GM21381 (cell line): ENCODE data around the gene ARID4B.
"Not testable (repeated sequence)": the region's sequence is repeated elsewhere in the genome, so short reads cannot be mapped to it uniquely, and the experiment has no call there.

ENCODE experiments used
- ATAC-seq: cut with Tn5 transposase; IDR thresholded peaks from one replicate; pipeline ENCODE4 v1.9.1; 2021; ENCODE audit warnings: mild to moderate bottlenecking, moderate library complexity; ENCODE audit not compliant: unreplicated experiment

ARID4B gene

DNA sequence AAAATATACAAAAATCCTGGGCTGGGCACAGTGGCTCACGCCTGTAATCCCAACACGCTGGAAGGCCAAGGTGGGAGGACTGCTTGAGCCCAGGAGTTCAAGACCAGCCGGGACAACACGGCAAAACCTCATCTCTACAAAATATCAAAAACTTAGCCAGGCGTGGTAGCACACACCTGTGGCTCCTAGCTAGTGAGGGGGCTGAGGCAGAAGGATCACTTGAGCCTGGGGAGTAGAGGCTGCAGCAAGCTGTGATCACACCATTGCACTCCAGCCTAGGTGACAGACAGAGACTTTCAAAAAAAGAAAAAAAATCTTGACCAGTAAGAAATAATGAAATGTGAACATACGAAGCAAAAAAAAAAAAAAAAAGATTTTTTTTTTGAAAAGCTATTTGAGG is 52.1 kb downstream of the ARID4B start:
- no peak for ATAC-seq

DNA sequence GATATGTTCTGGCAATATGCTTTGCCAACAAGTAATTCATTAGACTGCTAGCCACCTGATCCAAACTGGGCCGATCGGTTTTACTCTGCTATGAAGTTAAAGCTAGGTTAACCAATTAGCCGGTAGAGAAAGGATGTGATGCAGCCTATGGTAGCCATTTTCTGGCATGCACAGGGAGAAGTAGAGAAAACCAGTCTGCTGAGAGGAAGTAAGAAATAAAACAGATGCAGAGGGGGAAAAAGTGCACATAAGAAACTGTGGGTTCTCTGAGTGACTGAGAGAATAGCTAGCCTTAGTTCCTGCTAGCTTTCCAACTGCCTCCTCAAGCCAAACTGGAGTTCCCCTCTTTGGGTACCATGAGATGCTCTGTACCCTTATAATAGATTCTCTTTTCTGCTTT is 52.8 kb downstream of the ARID4B start:
- ATAC-seq = no peak

DNA sequence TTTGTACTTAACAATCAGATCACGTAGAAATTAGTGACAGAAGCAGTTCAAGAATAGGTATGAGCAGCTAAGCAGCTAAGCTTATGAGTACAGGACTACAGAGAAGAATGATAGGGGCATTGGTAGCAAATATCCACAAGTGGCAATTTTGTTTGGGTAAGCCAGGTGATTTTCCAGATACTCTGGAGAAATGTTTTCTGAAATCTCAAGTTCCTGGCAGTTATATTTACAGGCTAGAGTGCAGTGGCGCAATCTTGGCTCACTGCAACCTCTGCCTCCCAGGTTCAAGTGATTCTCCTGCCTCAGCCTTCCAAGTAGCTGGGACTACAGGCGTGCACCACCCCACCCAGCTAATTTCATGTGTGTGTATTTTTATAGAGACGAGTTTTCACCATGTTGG is 55.1 kb downstream of the ARID4B start:
- no peak for ATAC-seq

DNA sequence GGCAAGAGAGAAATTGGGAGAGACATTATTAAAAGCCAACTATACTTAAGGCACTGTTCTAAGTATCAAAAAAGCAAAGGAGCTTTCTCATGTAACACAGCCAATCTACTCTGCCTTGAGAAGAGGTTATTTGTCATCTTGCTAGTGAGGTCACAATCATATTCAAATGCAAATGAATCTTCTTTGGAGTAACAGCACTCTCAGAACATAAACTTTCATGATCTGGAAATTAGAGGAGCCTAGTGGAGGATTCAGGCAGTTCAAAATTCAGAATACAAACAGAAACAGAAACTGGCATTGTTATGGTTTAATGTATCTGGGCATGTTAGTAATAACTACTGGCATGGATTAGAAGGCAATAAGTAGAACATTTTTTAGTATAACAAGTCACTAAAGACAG is 57.4 kb downstream of the ARID4B start:
- no peak for ATAC-seq

DNA sequence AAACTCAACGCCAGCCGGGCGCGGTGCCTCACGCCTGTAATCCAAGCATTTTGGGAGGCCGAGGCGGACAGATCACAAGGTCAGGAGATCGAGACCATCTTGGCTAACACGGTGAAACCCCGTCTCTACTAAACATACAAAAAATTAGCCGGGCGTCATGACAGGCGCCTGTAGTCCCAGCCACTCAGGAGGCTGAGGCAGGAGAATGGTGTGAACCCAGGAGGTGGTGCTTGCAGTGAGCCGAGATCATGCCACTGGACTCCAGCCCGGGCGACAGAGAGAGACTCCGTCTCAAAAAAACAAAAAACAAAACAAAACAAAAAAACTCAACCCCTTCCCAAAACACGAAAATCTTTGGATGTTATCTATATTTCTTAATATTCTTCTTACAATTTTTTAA is 58.0 kb downstream of the ARID4B start:
- ATAC-seq = not testable (repeated sequence)

DNA sequence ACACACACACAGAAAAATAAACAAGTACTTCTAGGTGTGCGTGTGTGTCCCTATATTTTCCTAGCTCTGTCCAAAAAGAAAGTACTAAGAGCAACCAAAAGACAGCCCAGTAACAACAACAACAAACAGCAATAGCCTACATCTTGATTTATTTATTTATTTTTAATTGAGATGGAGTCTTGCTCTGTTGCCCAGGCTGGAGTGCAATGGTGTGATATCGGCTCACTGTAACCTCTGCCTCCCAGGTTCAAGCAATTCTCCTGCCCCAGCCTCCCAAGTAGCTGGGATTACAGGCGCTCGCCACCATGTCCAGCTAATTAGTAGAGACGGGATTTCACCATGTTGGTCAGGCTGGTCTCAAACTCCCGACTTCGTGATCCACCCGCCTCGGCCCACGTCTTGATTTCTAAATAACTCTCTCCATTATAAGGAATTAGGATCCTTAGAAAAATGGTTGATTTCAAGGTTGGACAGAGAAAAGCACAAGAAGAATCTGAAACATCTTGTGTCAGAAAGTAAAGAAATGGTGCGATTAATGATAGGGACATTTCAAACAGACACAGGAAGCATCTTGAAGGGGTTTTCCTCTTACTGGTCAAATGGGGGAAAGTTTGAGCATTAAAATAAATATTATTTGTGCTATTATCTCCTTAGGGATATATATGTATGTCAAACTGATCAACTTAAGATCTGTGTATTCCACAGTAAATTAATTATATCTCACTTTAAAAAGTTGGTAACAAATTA is 59.4 kb downstream of the ARID4B start:
- no peak for ATAC-seq

DNA sequence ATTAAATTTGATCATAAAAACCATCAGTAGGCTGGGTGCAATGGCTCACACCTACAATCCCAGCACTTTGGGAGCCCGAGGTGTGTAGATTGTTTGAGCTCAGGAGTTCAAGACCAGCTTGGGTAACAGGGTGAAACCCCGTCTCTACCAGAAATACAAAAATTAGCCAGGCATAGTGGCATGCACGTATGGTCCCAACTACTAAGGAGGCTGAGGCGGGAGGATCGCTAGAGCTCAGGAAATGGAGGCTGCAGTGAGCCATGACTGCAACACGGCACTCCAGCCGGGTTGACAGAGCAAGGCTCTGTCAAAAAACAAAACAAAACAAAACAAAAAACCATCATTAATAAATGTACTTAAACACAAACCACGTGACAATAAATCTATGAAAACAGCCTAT is 61.0 kb downstream of the ARID4B start:
- ATAC-seq = no peak

DNA sequence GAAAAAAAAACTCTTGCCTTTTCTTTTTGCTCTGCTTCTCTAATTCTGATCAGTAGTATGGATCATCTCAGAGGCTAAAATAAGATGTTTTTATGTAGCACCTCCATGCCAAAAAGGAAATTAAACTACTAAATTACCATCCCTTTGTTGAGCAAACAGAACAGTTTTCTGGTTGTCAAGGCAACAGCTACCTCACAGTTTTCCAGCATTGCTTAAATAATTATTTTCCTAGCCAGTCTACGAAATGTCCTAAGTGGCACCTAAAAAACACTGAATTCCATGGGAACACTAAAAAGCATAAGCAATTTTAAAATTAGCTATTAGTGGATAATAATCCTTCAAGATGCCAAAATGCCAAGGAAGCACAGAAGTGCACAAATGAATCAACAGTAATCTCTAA is 61.7 kb downstream of the ARID4B start:
- no peak for ATAC-seq

DNA sequence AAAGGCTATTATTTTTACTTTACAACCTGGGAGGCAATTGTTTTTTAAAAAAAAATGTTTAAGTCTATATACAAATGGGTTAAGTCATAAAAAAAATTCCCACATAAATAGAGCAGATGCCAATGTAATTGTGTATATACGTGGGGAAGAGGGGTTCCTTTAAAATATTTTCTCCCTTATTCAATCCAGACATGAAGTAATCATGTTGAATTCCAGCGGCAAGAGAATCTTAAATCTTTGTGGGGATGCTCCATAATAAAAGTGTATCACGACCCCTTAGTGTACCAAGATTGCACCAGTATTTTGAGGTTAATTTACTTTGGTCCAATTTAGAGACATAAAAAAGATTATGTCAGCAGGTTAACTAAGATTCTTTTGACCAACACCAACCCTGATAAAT is 62.1 kb downstream of the ARID4B start:
- ATAC-seq = no peak

DNA sequence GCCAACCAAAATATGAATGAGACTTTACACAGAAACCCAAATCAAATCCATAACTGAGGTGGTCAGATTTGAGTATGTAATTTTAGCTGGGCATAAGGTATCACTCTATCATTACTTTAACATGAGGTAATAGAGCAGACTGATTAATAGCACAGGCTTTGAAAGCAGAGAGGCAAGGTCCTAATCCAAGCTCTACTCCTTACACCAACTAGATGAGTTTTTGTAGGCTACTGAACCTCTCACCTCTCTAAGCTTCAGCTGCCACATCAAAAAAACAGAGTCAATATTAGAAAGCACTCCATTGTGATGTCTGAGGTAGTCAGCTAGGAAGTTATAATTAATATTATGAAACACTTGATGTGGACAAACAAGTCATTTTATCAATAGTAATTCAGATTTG is 63.7 kb downstream of the ARID4B start:
- no peak for ATAC-seq

DNA sequence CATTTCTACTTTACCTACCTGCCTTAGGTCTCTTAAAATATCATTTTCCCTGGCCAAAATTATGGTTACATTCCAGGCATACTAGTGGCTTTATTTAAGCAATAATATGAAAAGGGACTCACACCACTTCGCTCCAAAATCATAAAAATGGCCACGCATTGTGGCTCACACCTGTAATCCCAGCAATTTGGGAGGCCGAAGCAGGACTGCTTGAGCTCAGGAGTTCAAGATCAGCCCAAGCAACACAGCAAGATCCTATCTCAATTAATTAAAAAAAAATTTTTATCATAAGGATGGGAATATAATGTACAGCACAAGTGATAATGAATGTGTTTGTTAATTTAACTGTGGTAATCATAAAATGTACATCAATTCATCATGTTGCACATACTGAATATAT is 65.4 kb downstream of the ARID4B start:
- ATAC-seq = no peak

DNA sequence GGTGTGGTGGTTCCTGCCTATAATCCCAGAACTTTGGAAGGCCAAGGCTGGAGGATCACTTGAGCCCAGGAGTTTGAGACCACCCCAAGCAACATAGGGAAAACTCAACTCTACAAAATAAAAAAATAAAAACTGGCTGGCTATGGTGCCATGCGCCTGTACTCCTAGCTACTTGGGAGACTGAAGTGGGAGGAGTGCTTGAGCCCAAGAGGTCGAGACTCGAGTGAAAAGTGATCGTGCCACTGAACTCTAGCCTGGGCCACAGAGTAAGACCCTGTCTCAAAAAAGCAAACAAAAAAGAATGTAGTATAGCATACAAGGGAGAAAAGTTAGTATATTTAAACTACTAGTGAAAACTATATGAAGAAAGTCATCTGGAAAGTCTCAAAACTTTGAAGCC is 66.7 kb downstream of the ARID4B start:
- ATAC-seq = no peak

DNA sequence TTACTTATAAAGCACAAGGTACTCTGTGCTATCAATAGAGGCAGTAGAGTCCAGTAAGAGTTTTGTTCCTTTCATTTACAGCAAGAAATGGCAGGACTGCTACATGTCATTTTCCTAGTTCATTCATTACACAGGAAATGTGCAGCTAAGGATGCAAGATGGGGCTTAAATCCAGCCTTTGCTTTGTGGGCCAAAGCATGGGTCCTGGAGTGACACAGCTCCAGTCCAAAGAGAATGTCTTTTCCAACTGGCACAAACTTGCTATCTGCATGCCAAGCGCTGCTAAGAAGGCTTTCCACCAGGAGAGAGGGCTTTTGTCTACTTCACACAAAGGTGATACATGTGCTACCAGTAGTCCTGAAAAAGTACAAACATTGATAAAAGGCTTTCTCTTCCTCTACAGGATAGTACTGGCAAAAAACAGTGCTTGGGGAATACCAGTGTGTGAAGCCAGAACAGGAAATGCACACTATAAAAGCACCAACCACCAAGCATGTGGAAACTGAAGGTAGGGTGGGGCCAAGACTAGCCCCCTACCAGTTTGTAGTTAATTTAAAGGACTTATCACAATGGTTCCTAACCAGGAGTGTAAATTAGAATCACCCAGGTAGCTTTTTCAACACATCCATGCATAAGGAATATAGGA is 68.7 kb downstream of the ARID4B start:
- no peak for ATAC-seq

DNA sequence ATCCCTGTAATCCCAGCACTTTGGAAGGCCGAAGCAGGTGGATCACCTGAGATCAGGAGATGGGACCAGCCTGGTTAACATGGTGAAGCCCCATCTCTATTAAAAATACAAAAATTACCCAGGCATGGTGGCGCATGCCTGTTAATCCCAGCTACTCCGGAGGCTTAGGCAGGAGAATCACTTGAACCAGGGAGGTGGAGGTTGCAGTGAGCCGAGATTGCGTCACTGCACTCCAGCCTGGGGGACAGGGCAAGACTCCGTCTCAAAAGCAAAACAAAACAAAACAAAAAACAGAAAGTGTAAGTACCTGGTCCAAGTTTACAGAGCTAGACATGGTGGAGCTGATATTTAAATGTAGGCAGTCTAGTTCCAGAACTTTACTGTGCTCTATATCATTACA is 69.9 kb downstream of the ARID4B start:
- ATAC-seq = not testable (repeated sequence)

DNA sequence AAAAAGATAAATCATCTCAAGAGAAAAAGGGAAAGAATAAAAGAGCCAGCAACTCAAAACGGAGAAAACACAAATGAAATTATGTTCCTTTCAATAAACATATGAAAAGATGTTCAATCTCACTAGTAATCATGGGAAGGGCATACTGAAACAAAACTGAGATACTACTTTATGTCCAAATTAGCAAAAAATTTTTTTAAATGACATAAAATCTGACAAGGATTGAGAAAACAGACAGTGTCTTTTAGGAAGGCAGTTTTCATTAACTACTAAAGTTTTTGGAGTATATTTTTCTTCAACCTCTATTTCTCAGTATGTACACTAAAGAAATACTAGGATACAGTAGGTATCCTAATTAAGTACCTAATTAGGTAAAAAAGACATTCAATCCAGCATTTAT is 73.3 kb downstream of the ARID4B start:
- no peak for ATAC-seq

DNA sequence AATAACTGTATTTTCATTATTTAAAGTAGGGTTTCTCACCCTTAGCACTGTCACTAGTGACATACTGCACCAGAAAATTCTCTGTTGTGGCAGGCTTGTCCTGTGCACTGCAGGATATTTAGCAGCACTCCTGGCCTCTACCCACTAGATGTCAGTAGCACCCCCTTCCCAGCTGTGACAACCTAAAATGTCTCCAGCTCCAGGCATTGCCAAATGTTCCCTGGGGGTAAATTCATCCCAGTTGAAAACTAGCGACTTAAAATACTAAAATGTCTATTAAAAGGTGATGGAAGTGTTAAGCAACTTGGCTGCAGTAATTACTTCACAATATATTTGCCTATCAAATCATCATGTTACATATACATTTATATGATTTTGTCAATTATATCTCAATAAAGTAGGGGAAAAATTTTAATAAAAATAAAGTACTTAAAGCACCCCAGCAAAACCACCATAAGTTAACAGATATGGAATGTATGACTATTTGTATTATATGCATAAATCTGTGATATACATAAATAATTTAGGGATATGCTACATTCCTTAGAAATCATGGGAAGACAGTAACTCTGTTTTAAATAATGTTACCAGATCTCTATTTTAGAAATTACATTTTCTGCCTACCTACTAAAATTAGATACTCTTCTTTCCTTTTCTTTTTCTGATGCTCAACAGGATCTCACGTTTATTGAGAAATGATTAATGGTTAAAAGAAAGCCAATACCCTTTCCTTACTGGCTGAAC is 74.6 kb downstream of the ARID4B start:
- ATAC-seq = peak; percentile 72

DNA sequence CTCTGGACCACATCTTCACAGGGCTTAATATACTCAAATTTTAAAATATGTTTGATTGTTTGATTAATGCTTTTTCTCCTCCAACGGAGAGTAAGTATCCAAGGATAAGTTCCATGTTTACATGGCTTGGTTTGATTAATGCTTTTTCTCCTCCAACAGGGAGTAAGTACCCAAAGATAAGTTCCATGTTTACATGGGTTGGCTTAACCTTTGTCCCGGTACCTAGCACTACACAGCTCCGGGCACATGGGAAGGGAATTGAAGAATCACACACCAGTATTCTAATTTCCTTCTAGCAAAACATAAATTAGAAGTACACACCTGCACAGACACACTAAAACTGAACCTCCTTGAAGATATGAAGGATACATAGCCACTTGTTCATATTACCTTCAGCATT is 77.5 kb downstream of the ARID4B start:
- no peak for ATAC-seq

DNA sequence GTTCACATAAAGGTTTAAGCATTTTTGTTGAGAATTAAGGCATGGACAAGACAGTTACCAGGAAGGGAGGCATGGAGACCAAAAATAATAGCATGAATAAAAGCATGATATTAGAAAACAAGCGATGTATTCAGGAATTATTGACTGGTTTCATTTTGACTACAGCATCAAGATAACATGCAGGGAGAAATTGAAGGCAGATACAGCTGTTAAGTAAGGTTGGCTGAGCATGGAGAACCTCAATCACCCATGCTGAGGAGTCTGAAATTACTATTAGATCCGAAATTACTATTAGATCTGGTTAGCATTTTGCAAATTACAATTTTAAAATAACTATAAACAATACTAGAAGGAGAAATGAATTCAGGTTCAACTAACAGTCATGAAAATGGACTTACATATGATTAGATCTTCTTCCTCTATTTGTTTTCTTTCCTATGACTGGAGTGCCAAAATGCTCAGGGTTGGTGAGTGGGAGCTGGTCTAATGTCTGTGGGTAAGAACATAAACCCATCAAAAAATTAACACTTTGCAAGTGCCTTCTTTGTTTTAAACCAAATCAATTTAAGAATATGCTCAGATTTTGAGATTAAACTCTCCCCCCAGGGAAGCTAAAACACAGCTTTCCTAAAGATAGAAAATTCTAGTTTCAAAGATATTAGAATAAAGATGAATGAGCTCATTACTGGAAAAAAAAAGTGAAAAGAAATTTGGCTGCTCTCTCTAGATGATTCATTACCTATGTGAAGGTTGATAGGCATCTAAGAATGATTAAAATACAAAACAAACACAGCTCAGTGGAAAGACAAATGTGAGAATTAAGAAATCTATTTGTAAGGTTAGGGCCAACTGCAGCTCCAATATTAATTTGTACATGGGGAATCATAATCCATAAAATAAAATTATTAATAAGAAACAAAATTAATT is 81.7 kb downstream of the ARID4B start:
- peak; percentile 66 for ATAC-seq

DNA sequence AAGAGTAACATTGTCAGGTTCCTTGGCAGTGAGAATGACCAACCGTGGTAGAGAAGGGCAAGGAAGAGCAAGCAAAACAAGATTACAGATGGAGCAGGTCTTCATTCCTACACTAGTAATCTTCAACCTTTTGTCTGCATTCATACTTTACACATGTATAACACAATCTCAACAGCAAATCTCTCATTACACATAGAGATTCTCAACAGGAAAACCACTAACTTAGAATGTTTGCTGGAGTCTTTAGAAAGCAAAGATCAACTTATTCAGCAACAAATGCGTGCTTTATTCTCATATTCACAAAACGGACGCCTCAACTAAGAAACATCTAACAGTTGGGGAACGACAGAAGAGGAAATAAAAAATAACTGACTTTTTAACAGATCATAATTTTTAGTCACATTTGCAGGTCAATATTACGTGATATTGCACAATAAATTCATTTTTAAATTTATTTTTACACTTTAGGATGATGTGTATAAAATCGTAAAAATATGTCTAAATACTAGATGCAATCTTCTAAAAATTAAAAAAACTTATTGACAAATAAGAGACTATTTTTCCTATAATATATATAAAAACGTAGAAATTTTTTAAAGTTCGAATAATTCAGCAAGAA is 82.9 kb downstream of the ARID4B start:
- no peak for ATAC-seq

DNA sequence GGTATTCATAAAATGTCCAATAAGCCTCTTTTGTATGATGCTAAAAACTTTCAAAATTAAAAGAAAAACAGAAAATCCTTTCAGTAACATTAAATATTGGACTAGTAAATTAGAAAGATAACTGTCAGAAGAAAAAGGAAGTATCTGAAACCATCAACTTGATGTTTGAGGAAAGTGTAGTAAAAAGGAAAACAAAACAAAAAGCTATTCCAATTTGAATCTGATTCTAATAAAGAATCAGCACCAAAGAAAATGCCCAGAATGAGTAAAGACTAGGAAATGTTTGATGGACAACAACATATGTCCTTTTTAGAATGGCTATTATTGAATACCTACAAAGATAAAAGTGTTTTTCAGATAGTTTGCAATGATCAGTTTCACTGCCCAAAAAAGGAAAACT is 87.0 kb downstream of the ARID4B start:
- ATAC-seq = no peak

DNA sequence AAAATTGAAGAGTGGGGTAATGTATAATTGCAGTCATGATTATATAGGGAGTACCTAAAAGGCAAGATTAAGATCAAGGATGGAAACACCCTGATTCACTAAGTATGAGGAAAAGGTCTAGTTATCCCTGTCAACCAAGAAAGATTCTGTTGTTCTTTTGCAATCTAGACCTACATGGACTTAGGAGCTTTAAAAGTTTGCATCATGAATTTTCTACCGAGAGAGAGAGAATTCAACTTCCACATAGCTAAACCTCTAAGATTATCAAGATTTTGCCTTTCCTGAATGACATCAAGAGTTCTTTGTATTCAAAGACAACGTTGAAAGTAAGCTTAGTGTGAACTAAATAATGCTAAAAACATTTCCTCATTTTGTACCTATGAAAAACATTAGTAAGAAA is 88.1 kb downstream of the ARID4B start:
- ATAC-seq = no peak
